HepG2 (cell line): ENCODE measurements around the gene LSM14B. TPM values are rescaled to one million over a fixed set of nuclear protein-coding genes. Genes with fewer than 3 reads are reported as not detected.

Experiments used
- CBX5 ChIP-seq: sonication (generic); formaldehyde crosslinking; IDR thresholded peaks from 2 replicates; pipeline ENCODE4 v1.4.0; 2020; ENCODE audit warnings: missing genetic modification reagents, borderline replicate concordance
- HNRNPUL1 ChIP-seq: fragments of 200-400 bp; formaldehyde crosslinking; IDR thresholded peaks from 2 replicates; pipeline ENCODE4 v1.6.1; 2017; ENCODE audit warnings: low read depth, mild to moderate bottlenecking, low read length, moderate library complexity
- KAT7 ChIP-seq: IDR thresholded peaks from 2 replicates; pipeline ENCODE4 v1.6.1; 2018; ENCODE audit warnings: borderline replicate concordance, missing compliant biosample characterization
- MEIS1 ChIP-seq: sonication (generic); formaldehyde crosslinking; IDR thresholded peaks from 2 replicates; pipeline ENCODE4 v1.9.0; 2021; ENCODE audit warnings: mild to moderate bottlenecking, missing genetic modification reagents, moderate library complexity, borderline replicate concordance
- MYC ChIP-seq: sonication (generic); formaldehyde crosslinking; IDR thresholded peaks from 2 replicates; pipeline ENCODE4 v1.9.0; 2021; ENCODE audit warnings: missing genetic modification reagents, borderline replicate concordance
- NFIC ChIP-seq: IDR thresholded peaks from 2 replicates; pipeline ENCODE4 v1.6.1; 2012; ENCODE audit warnings: mild to moderate bottlenecking, low read length, inconsistent platforms
- PHB2 ChIP-seq: fragments of 450-650 bp; IDR thresholded peaks from 2 replicates; pipeline ENCODE4 v1.6.1; 2018; ENCODE audit not compliant: partially characterized antibody
- POLR2AphosphoS5 ChIP-seq: IDR thresholded peaks from 2 replicates; pipeline ENCODE4 v1.6.1; 2012; ENCODE audit warnings: low read depth, low read length
- SMAD3 ChIP-seq: sonication (generic); formaldehyde crosslinking; IDR thresholded peaks from 2 replicates; pipeline ENCODE4 v1.4.0; 2020; ENCODE audit warnings: missing genetic modification reagents
- SMAD9 ChIP-seq: sonication (generic); formaldehyde crosslinking; IDR thresholded peaks from 2 replicates; pipeline ENCODE4 v1.5.1; 2020; ENCODE audit warnings: mild to moderate bottlenecking, missing genetic modification reagents
- SSRP1 ChIP-seq: IDR thresholded peaks from 2 replicates; pipeline ENCODE4 v1.6.1; 2016; ENCODE audit warnings: control low read depth
- TBX2 ChIP-seq: sonication (generic); formaldehyde crosslinking; IDR thresholded peaks from 2 replicates; pipeline ENCODE4 v1.5.0; 2020; ENCODE audit warnings: missing genetic modification reagents, mild to moderate bottlenecking, borderline replicate concordance
- TEAD2 ChIP-seq: sonication (generic); formaldehyde crosslinking; IDR thresholded peaks from 2 replicates; pipeline ENCODE4 v1.9.0; 2021; ENCODE audit warnings: missing genetic modification reagents
- TOPORS ChIP-seq: sonication (generic); formaldehyde crosslinking; IDR thresholded peaks from 2 replicates; pipeline ENCODE4 v1.8.0; 2023; ENCODE audit warnings: mild to moderate bottlenecking, missing genetic modification reagents
- ZNF225 ChIP-seq: sonication (generic); formaldehyde crosslinking; IDR thresholded peaks from 2 replicates; pipeline ENCODE4 v1.4.0; 2020; ENCODE audit warnings: mild to moderate bottlenecking, missing genetic modification reagents
- ZNF264 ChIP-seq: sonication (generic); formaldehyde crosslinking; IDR thresholded peaks from 2 replicates; pipeline ENCODE4 v1.4.0; 2020; ENCODE audit warnings: missing genetic modification reagents
- ZNF329 ChIP-seq: sonication (generic); formaldehyde crosslinking; IDR thresholded peaks from 2 replicates; pipeline ENCODE4 v1.9.0; 2021; ENCODE audit warnings: low read depth, mild to moderate bottlenecking, missing genetic modification reagents
- ZNF337 ChIP-seq: sonication (generic); formaldehyde crosslinking; IDR thresholded peaks from 2 replicates; pipeline ENCODE4 v1.5.1; 2020; ENCODE audit warnings: missing genetic modification reagents, low read depth, mild to moderate bottlenecking, borderline replicate concordance
- ZNF687 ChIP-seq: sonication (generic); formaldehyde crosslinking; IDR thresholded peaks from 2 replicates; pipeline ENCODE4 v1.5.1; 2020; ENCODE audit warnings: mild to moderate bottlenecking, missing genetic modification reagents, moderate library complexity
- ZNF773 ChIP-seq: sonication (generic); formaldehyde crosslinking; IDR thresholded peaks from 2 replicates; pipeline ENCODE4 v1.4.0; 2020; ENCODE audit warnings: missing genetic modification reagents, borderline replicate concordance
- ZNF788 ChIP-seq: sonication (generic); formaldehyde crosslinking; IDR thresholded peaks from 2 replicates; pipeline ENCODE4 v1.5.0; 2020; ENCODE audit warnings: mild to moderate bottlenecking, missing genetic modification reagents, borderline replicate concordance
- ZSCAN31 ChIP-seq: sonication (generic); formaldehyde crosslinking; IDR thresholded peaks from 2 replicates; pipeline ENCODE4 v1.5.0; 2020; ENCODE audit warnings: low read depth, mild to moderate bottlenecking, missing genetic modification reagents
- polyA plus RNA-seq, 8 experiments: library from polyadenylated mRNA; depleted of rRNA in 3 of 8; stranded (reverse) in 7 of 8; unstranded in 1 of 8; fragments of >200 nt; fragmentation: Illumina TruSeq in 4 of 8; extraction: Trizol in 4 of 8; gene quantifications; 2 replicates each; pipeline versions ENCODE4 v1.2.1 to v1.2.3, GENCODE V29; 2011 to 2016; ENCODE audit warnings: low read depth in 4 of 8, missing spikeins in 1 of 8, mixed read lengths in 1 of 8; ENCODE audit not compliant: insufficient read depth in 1 of 8
- total RNA-seq, 5 experiments: library from RNA; depleted of rRNA; stranded (reverse); fragments of >200 nt; fragmentation: Illumina TruSeq; extraction: Trizol; gene quantifications; 2 replicates each; pipeline ENCODE4 v1.2.3, GENCODE V29; 2016; ENCODE audit warnings: low read depth in 1 of 5
- TF ChIP-seq, protein P1 (sequence below), 2 experiments: IDR thresholded peaks; 2 replicates each; pipeline ENCODE4 v1.6.1; 2011 to 2012; ENCODE audit warnings: low read length in 2 of 2, borderline replicate concordance in 1 of 2, low read depth in 1 of 2, mild to moderate bottlenecking in 1 of 2, moderate library complexity in 1 of 2
- TF ChIP-seq, protein P2 (sequence below): sonication (generic); formaldehyde crosslinking; IDR thresholded peaks from 2 replicates; pipeline ENCODE4 v1.8.1; 2023; ENCODE audit warnings: mild to moderate bottlenecking, inconsistent platforms, moderate library complexity, missing genetic modification reagents, borderline replicate concordance

The LSM14B gene
- total and polyA plus RNA-seq, 2 of the 13 experiments (the other 11 are each of a cell fraction or from before 2014, with no cell fraction given): 43.3 to 79.2 TPM

GRCh38 chr20:62147528-62147927, 25.3 kb downstream of the LSM14B start (continued):
- TF ChIP-seq, protein P1, sequence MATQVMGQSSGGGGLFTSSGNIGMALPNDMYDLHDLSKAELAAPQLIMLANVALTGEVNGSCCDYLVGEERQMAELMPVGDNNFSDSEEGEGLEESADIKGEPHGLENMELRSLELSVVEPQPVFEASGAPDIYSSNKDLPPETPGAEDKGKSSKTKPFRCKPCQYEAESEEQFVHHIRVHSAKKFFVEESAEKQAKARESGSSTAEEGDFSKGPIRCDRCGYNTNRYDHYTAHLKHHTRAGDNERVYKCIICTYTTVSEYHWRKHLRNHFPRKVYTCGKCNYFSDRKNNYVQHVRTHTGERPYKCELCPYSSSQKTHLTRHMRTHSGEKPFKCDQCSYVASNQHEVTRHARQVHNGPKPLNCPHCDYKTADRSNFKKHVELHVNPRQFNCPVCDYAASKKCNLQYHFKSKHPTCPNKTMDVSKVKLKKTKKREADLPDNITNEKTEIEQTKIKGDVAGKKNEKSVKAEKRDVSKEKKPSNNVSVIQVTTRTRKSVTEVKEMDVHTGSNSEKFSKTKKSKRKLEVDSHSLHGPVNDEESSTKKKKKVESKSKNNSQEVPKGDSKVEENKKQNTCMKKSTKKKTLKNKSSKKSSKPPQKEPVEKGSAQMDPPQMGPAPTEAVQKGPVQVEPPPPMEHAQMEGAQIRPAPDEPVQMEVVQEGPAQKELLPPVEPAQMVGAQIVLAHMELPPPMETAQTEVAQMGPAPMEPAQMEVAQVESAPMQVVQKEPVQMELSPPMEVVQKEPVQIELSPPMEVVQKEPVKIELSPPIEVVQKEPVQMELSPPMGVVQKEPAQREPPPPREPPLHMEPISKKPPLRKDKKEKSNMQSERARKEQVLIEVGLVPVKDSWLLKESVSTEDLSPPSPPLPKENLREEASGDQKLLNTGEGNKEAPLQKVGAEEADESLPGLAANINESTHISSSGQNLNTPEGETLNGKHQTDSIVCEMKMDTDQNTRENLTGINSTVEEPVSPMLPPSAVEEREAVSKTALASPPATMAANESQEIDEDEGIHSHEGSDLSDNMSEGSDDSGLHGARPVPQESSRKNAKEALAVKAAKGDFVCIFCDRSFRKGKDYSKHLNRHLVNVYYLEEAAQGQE (IDR thresholded peaks at IDR 0.05; ENCODE audit: borderline replicate concordance in 1 of 2, low read depth in 1 of 2, low read length in 2 of 2): no peak
- TF ChIP-seq ZNF773 (CRISPR knock-in tag) (no peak), ZNF788 (CRISPR knock-in tag) (no peak), ZNF225 (CRISPR knock-in tag) (no peak), POLR2AphosphoS5 (no peak), TEAD2 (CRISPR knock-in tag) (no peak), SSRP1 (CRISPR knock-in tag) (no peak), SMAD9 (CRISPR knock-in tag) (no peak), ZSCAN31 (CRISPR knock-in tag) (no peak), MYC (CRISPR knock-in tag) (0 out of 2 replicates have a peak, but pooled peaks have one; percentile 0), PHB2 (no peak), KAT7 (CRISPR knock-in tag) (no peak), MEIS1 (CRISPR knock-in tag) (no peak), ZNF264 (CRISPR knock-in tag) (no peak), SMAD3 (CRISPR knock-in tag) (no peak), ZNF329 (CRISPR knock-in tag) (no peak), HNRNPUL1 (no peak), ZNF337 (CRISPR knock-in tag) (peak; percentile 97; the same call in 1 of the 2 replicates), CBX5 (CRISPR knock-in tag) (no peak), TOPORS (no peak), TBX2 (CRISPR knock-in tag) (no peak), ZNF687 (0 out of 2 replicates have a peak, but pooled peaks have one; percentile 5), NFIC (no peak)
- TF ChIP-seq, protein P2, sequence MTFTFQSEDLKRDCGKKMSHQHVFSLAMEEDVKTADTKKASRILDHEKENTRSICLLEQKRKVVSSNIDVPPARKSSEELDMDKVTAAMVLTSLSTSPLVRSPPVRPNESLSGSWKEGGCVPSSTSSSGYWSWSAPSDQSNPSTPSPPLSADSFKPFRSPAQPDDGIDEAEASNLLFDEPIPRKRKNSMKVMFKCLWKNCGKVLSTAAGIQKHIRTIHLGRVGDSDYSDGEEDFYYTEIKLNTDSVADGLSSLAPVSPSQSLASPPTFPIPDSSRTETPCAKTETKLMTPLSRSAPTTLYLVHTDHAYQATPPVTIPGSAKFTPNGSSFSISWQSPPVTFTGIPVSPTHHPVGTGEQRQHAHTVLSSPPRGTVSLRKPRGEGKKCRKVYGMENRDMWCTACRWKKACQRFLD (CRISPR knock-in tag): no peak
